B cell (primary cell): ENCODE data around the gene NLRC5. TPM values are rescaled to one million over a fixed set of nuclear protein-coding genes. Genes with fewer than 3 reads are reported as not detected.

ENCODE experiments used
- ATAC-seq: fragments of 200-7000 bp; cut with Tn5 transposase; one replicate; pipeline ENCODE4 v1.10.0; 2021; ENCODE audit warnings: low read depth, mild to moderate bottlenecking, moderate number of reproducible peaks, moderate library complexity
- CTCF ChIA-PET: fragments of 350-600 bp; sonication (Branson Sonifier 250); formaldehyde crosslinking; loops from one replicate; lab custom pipeline; 2021; ENCODE audit warnings: antibody characterized with exemption, inconsistent platforms; lab: Charles Lee
- POLR2A ChIA-PET: fragments of 350-600 bp; sonication (Branson Sonifier 250); formaldehyde crosslinking; loops from one replicate; lab custom pipeline; 2021; ENCODE audit warnings: antibody characterized with exemption; lab: Charles Lee
- DNase-seq: peaks from one replicate; pipeline ENCODE4 v3.0.0; 2013
- H2AFZ ChIP-seq: 2 replicates; pipeline ENCODE4 v1.6.1; 2012; ENCODE audit warnings: mild to moderate bottlenecking, low read depth, low read length; ENCODE audit not compliant: insufficient read depth, poor library complexity, severe bottlenecking
- H3K27ac ChIP-seq, 2 donors: 1 replicate in 1 of 2; 2 replicates in 1 of 2; pipeline ENCODE4 v1.5.1; 2012 to 2013; ENCODE audit warnings: low read length in 2 of 2, mild to moderate bottlenecking in 2 of 2, moderate library complexity in 1 of 2
- H3K27me3 ChIP-seq, 4 experiments: fragments of 200-600 bp in 1 of 4; sonication (generic) in 1 of 4; replicated peaks in 1 of 4; 1 replicate in 2 of 4; 2 replicates in 2 of 4; pipeline versions ENCODE4 v1.6.1 to v1.7.0; 2013 to 2016; ENCODE audit warnings: low read length in 3 of 4, mild to moderate bottlenecking in 2 of 4, mixed read lengths in 1 of 4, moderate library complexity in 1 of 4; ENCODE audit not compliant: insufficient read depth in 4 of 4, control insufficient read depth in 3 of 4; ENCODE audit errors: control extremely low read depth in 1 of 4
- H3K36me3 ChIP-seq, 2 experiments: replicated peaks in 1 of 2; 1 replicate in 1 of 2; 2 replicates in 1 of 2; pipeline versions ENCODE4 v1.6.1 to v1.7.1; 2013; ENCODE audit warnings: low read length in 1 of 2; ENCODE audit not compliant: insufficient read depth in 2 of 2, control insufficient read depth in 1 of 2; ENCODE audit errors: control extremely low read depth in 1 of 2, extremely low read depth in 1 of 2
- H3K4me1 ChIP-seq, 2 donors: fragments of 200-600 bp in 1 of 2; sonication (generic) in 1 of 2; 1 replicate in 1 of 2; 2 replicates in 1 of 2; pipeline versions ENCODE4 v1.5.1 to v1.6.1; 2013 to 2017; ENCODE audit warnings: low read length in 2 of 2; ENCODE audit not compliant: control insufficient read depth in 2 of 2, insufficient read depth in 2 of 2
- H3K4me2 ChIP-seq: replicated peaks from 2 replicates; pipeline ENCODE3; 2012; ENCODE audit warnings: mild to moderate bottlenecking, low read depth, low read length; ENCODE audit not compliant: poor library complexity, severe bottlenecking
- H3K4me3 ChIP-seq, 5 experiments: fragments of 200-600 bp in 1 of 5; sonication (generic) in 1 of 5; 1 replicate in 3 of 5; 2 replicates in 2 of 5; pipeline versions ENCODE4 v1.5.1 to v1.7.0; 2011 to 2016; ENCODE audit warnings: low read length in 4 of 5, mild to moderate bottlenecking in 4 of 5, low read depth in 2 of 5, control low read depth in 1 of 5, moderate library complexity in 1 of 5; ENCODE audit not compliant: insufficient read depth in 1 of 5; ENCODE audit errors: control extremely low read depth in 1 of 5, extremely low read depth in 1 of 5
- H3K79me2 ChIP-seq: fragments of 200-600 bp; sonication (generic); one replicate; pipeline ENCODE4 v1.6.0; 2016; ENCODE audit warnings: low read length; ENCODE audit not compliant: control insufficient read depth, insufficient read depth
- H3K9ac ChIP-seq: fragments of 200-600 bp; sonication (generic); 2 replicates; pipeline ENCODE4 v1.6.1; 2017; ENCODE audit warnings: mild to moderate bottlenecking, low read length, moderate library complexity
- H3K9me3 ChIP-seq, 3 donors: one replicate each; pipeline versions ENCODE4 v1.6.1 to v1.7.1; 2013; ENCODE audit warnings: low read length in 2 of 3; ENCODE audit not compliant: control insufficient read depth in 2 of 3, insufficient read depth in 1 of 3; ENCODE audit errors: control extremely low read depth in 1 of 3
- H4K20me1 ChIP-seq: 2 replicates; pipeline ENCODE4 v1.6.0; 2012; ENCODE audit warnings: mild to moderate bottlenecking, low read length; ENCODE audit not compliant: insufficient read depth, control insufficient read depth, poor library complexity, severe bottlenecking
- H3K27ac Mint-ChIP-seq: one replicate; pipeline ENCODE4 v1.8.0; 2021; ENCODE audit warnings: mixed read lengths
- H3K27me3 Mint-ChIP-seq: one replicate; pipeline ENCODE4 v1.8.0; 2021; ENCODE audit warnings: mixed read lengths
- H3K4me1 Mint-ChIP-seq: one replicate; pipeline ENCODE4 v1.8.0; 2021; ENCODE audit warnings: mixed read lengths
- H3K4me3 Mint-ChIP-seq: one replicate; pipeline ENCODE4 v1.8.0; 2021; ENCODE audit warnings: mixed read lengths
- H3K9me3 Mint-ChIP-seq: one replicate; pipeline ENCODE4 v1.8.0; 2022; ENCODE audit warnings: mixed read lengths; ENCODE audit not compliant: insufficient read depth
- EZH2 ChIP-seq: IDR thresholded peaks from 2 replicates; pipeline ENCODE4 v1.6.1; 2012; ENCODE audit warnings: borderline replicate concordance, low read depth, mild to moderate bottlenecking, moderate library complexity, low read length; ENCODE audit not compliant: insufficient read depth, poor library complexity, severe bottlenecking
- WGBS: methylation state at CpG from one replicate; pipeline ENCODE4 v1.1.5; 2013; ENCODE audit warnings: missing lambda C conversion rate; ENCODE audit not compliant: insufficient coverage; 5-methylcytosine and 5-hydroxymethylcytosine counted together
- intact Hi-C: fragments of 100-400 bp; cut with micrococcal nuclease; formaldehyde crosslinking; loops from one replicate; pipeline ENCODE4 v1.10.0; 2022
- polyA plus RNA-seq: library from polyadenylated mRNA; depleted of rRNA; stranded (reverse); fragments of >200 nt; gene quantifications from 2 replicates; pipeline ENCODE4 v1.2.3, GENCODE V29; 2012
- total RNA-seq, 2 donors: library from RNA; stranded (reverse); fragments of 120-200 nt in 1 of 2; gene quantifications; 1 replicate in 1 of 2; 2 replicates in 1 of 2; pipeline versions ENCODE4 v1.2.3 to v1.2.4, GENCODE V29; 2013 to 2022
- TF ChIP-seq, protein P1 (sequence below): fragments of 200-600 bp; IDR thresholded peaks from one replicate; pipeline ENCODE4 v1.8.0; 2022; ENCODE audit warnings: antibody characterized with exemption, mild to moderate bottlenecking

Gene NLRC5
- total and polyA plus RNA-seq, 2 donors (not counting 1 experiment from before 2014, with no cell fraction given) = 349 to 510 TPM

- intact Hi-C loops = loop anchor here (1.0 kb wide), 5 partner anchors 56 to 178 kb away; partner anchors contain the start of gene NLRC5
- H3K36me3 ChIP-seq = peaks cover 1 to 54% of the 10 kb centered on the region in 2 experiments
- H2AFZ ChIP-seq = peak overlapping the region; percentile 53
- H3K9me3 Mint-ChIP-seq = no peaks in the 10 kb centered on the region
- H3K27ac ChIP-seq = peak overlapping the region; percentile 65 to 72
- peaks cover 58 to 77% of the 10 kb centered on the region in 2 donors for H3K4me1 ChIP-seq
- WGBS = 30% methylated on average over 3 of the region's 12 CpGs
- no peak for DNase-seq
- peak; percentile 0 for ATAC-seq
- peaks cover 0 to 11% (median 0%) of the 10 kb centered on the region in 3 donors for H3K9me3 ChIP-seq
- no peaks in the 10 kb centered on the region for H4K20me1 ChIP-seq
- ChIA-PET CTCF (interaction anchor here (0.5 to 5.9 kb wide), 34 partner anchors 9 to 252 kb away, joined by 3 to 213 read pairs (median 5); partner anchors contain the start of genes CETP, CPNE2 and NLRC5), POLR2A (interaction anchor here (0.7 to 3.1 kb wide), 14 partner anchors 8 to 177 kb away, joined by 3 to 24 read pairs (median 4); partner anchors contain the start of genes HERPUD1 and NLRC5)
- H3K4me3 Mint-ChIP-seq = peak overlapping the region; percentile 78
- peak overlapping the region; percentile 22 for H3K9ac ChIP-seq
- H3K4me3 ChIP-seq = peak overlapping the region in 2 of 5 experiments; percentile 25 to 38
- TF ChIP-seq, protein P1, sequence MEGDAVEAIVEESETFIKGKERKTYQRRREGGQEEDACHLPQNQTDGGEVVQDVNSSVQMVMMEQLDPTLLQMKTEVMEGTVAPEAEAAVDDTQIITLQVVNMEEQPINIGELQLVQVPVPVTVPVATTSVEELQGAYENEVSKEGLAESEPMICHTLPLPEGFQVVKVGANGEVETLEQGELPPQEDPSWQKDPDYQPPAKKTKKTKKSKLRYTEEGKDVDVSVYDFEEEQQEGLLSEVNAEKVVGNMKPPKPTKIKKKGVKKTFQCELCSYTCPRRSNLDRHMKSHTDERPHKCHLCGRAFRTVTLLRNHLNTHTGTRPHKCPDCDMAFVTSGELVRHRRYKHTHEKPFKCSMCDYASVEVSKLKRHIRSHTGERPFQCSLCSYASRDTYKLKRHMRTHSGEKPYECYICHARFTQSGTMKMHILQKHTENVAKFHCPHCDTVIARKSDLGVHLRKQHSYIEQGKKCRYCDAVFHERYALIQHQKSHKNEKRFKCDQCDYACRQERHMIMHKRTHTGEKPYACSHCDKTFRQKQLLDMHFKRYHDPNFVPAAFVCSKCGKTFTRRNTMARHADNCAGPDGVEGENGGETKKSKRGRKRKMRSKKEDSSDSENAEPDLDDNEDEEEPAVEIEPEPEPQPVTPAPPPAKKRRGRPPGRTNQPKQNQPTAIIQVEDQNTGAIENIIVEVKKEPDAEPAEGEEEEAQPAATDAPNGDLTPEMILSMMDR = no peak
- TF ChIP-seq EZH2 = no peak
- peaks cover 75% of the 10 kb centered on the region for H3K4me1 Mint-ChIP-seq
- peaks cover 4% of the 10 kb centered on the region for H3K79me2 ChIP-seq
- no peaks in the 10 kb centered on the region for H3K27me3 Mint-ChIP-seq
- H3K27me3 ChIP-seq = no peaks in the 10 kb centered on the region
- peak overlapping the region; percentile 98 for H3K27ac Mint-ChIP-seq
- H3K4me2 ChIP-seq = peak overlapping the region; percentile 63
Observed at GRCh38 chr16:57044931-57045693, 55.8 kb downstream of the NLRC5 start.
